GM12878 (cell line): ENCODE data around the gene MT1G. TPM values are rescaled to one million over a fixed set of nuclear protein-coding genes. Genes with fewer than 3 reads are reported as not detected.

ENCODE experiments used
- ATAC-seq: fragments of 200-7000 bp; cut with Tn5 transposase; 3 replicates; pipeline ENCODE4 v1.9.1; 2020; ENCODE audit warnings: mild to moderate bottlenecking, moderate library complexity
- BruUV-seq: library from RNA; stranded (reverse); fragments of 400-500 nt; replicated peaks from 2 replicates; lab custom pipeline; 2021; lab: Mats Ljungman, UMichigan
- CTCF ChIA-PET: fragments of 300-600 bp; sonication (Branson Sonifier 250); formaldehyde crosslinking; extraction: SDS; loops from one replicate; lab custom pipeline; 2021; ENCODE audit warnings: inconsistent platforms; lab: Yijun Ruan, JAX
- POLR2A ChIA-PET: fragments of 350-600 bp; formaldehyde crosslinking; extraction: SDS; loops from one replicate; lab custom pipeline; 2021; ENCODE audit warnings: inconsistent platforms; lab: Charles Lee
- RAD21 ChIA-PET: fragments of 300-600 bp; sonication (Branson Sonifier 250); formaldehyde crosslinking; loops from one replicate; lab custom pipeline; 2023; ENCODE audit warnings: antibody characterized with exemption; ENCODE audit not compliant: unreplicated experiment; lab: Charles Lee
- SMC1A ChIA-PET: fragments of 300-600 bp; sonication (Branson Sonifier 250); formaldehyde crosslinking; loops from one replicate; lab custom pipeline; 2023; ENCODE audit not compliant: unreplicated experiment, uncharacterized antibody; lab: Charles Lee
- DNase-seq: peaks from one replicate; pipeline ENCODE4 v3.0.0-alpha.2; 2011; ENCODE audit warnings: low read depth, low spot score
- FAIRE-seq: peaks from 3 replicates; lab custom pipeline; 2011; peaks lifted over from hg19 to GRCh38; lab: Jason Lieb, UNC
- H2AFZ ChIP-seq: 2 replicates; pipeline ENCODE4 v1.6.0; 2011; ENCODE audit warnings: low read depth, low read length, control low read depth; ENCODE audit not compliant: control insufficient read depth
- H3K27ac ChIP-seq: 2 replicates; pipeline ENCODE4 v1.5.1; 2011; ENCODE audit warnings: control low read depth; ENCODE audit not compliant: control insufficient read depth, insufficient read depth
- H3K27me3 ChIP-seq, 2 experiments: replicated peaks in 1 of 2; 2 replicates each; pipeline versions ENCODE4 v1.6.0 to v1.6.1; 2011; ENCODE audit warnings: low read length in 1 of 2; ENCODE audit not compliant: control insufficient read depth in 2 of 2, insufficient read depth in 2 of 2
- H3K36me3 ChIP-seq, 2 experiments: 2 replicates each; pipeline ENCODE4 v1.5.1; 2011; ENCODE audit warnings: low read length in 1 of 2; ENCODE audit not compliant: control insufficient read depth in 2 of 2, insufficient read depth in 2 of 2
- H3K4me1 ChIP-seq: 2 replicates; pipeline ENCODE4 v1.6.1; 2011; ENCODE audit warnings: mild to moderate bottlenecking, low read length, moderate library complexity, mixed read lengths; ENCODE audit not compliant: control insufficient read depth, insufficient read depth
- H3K4me2 ChIP-seq: 2 replicates; pipeline ENCODE4 v1.6.0; 2011; ENCODE audit warnings: control low read depth; ENCODE audit not compliant: control insufficient read depth, insufficient read depth
- H3K4me3 ChIP-seq: fragments of 200-600 bp; sonication (generic); 2 replicates; pipeline ENCODE4 v1.5.1; 2016
- H3K79me2 ChIP-seq: 2 replicates; pipeline ENCODE4 v1.6.0; 2011; ENCODE audit warnings: low read length; ENCODE audit not compliant: control insufficient read depth, insufficient read depth
- H3K9ac ChIP-seq: 2 replicates; pipeline ENCODE4 v1.8.0; 2011; ENCODE audit warnings: low read length, control low read depth, mixed read lengths; ENCODE audit not compliant: control insufficient read depth, insufficient read depth
- H3K9me3 ChIP-seq: replicated peaks from 3 replicates; pipeline ENCODE4 v1.5.1; 2011; ENCODE audit warnings: mild to moderate bottlenecking, low read length; ENCODE audit not compliant: control insufficient read depth, insufficient read depth
- H4K20me1 ChIP-seq: 2 replicates; pipeline ENCODE4 v1.6.0; 2011; ENCODE audit not compliant: control insufficient read depth, insufficient read depth
- CBX5 ChIP-seq: sonication (generic); IDR thresholded peaks from 2 replicates; pipeline ENCODE4 v1.6.1; 2016; ENCODE audit warnings: low read depth, moderate library complexity, mild to moderate bottlenecking, inconsistent platforms
- EED ChIP-seq: sonication (generic); IDR thresholded peaks from 2 replicates; pipeline ENCODE4 v1.6.1; 2016; ENCODE audit warnings: antibody characterized with exemption, low read depth
- FOS ChIP-seq: IDR thresholded peaks from 3 replicates; pipeline ENCODE4 v1.6.1; 2011; ENCODE audit warnings: borderline replicate concordance; ENCODE audit not compliant: insufficient read length; ENCODE audit errors: extremely low read depth
- HDAC6 ChIP-seq: fragments of 200-600 bp; sonication (generic); IDR thresholded peaks from one replicate; pipeline ENCODE4 v1.8.0; 2017; ENCODE audit warnings: antibody characterized with exemption; ENCODE audit not compliant: unreplicated experiment
- MTA2 ChIP-seq: fragments of 450-650 bp; IDR thresholded peaks from 2 replicates; pipeline ENCODE4 v1.6.1; 2016; ENCODE audit warnings: low read depth, mild to moderate bottlenecking, moderate library complexity
- NFYB ChIP-seq: IDR thresholded peaks from 2 replicates; pipeline ENCODE4 v1.6.1; 2011; ENCODE audit warnings: low read depth, mild to moderate bottlenecking, low read length, improper control_type of control experiment, moderate library complexity; ENCODE audit not compliant: insufficient read depth
- POU2F2 ChIP-seq: IDR thresholded peaks from 3 replicates; pipeline ENCODE4 v1.6.1; 2011; ENCODE audit warnings: low read depth, mild to moderate bottlenecking, low read length, borderline replicate concordance
- RUNX3 ChIP-seq: IDR thresholded peaks from 2 replicates; pipeline ENCODE4 v1.6.1; 2012; ENCODE audit warnings: low read length, inconsistent platforms
- SMARCA5 ChIP-seq: fragments of 450-650 bp; IDR thresholded peaks from 2 replicates; pipeline ENCODE4 v1.6.1; 2017; ENCODE audit warnings: mild to moderate bottlenecking
- STAT3 ChIP-seq: IDR thresholded peaks from 2 replicates; pipeline ENCODE4 v1.6.1; 2011; ENCODE audit warnings: low read depth, low read length, improper control_type of control experiment
- SUZ12 ChIP-seq: fragments of 200-600 bp; sonication (generic); IDR thresholded peaks from one replicate; pipeline ENCODE4 v1.6.1; 2018; ENCODE audit warnings: antibody characterized with exemption, mild to moderate bottlenecking; ENCODE audit not compliant: unreplicated experiment
- TAF1 ChIP-seq: IDR thresholded peaks from 2 replicates; pipeline ENCODE4 v1.6.1; 2011; ENCODE audit warnings: mild to moderate bottlenecking, low read depth, low read length, borderline replicate concordance
- TBL1XR1 ChIP-seq: IDR thresholded peaks from 2 replicates; pipeline ENCODE4 v1.6.1; 2012; ENCODE audit warnings: low read depth, low read length, improper control_type of control experiment
- TCF7 ChIP-seq: IDR thresholded peaks from 2 replicates; pipeline ENCODE4 v1.6.1; 2014; ENCODE audit warnings: antibody characterized with exemption, borderline replicate concordance
- WGBS: methylation state at CpG from one replicate; pipeline ENCODE4 v1.1.6; 2016; ENCODE audit warnings: low lambda C conversion rate; ENCODE audit not compliant: insufficient replicate concordance, insufficient coverage; ENCODE audit errors: missing lambda C conversion rate; 5-methylcytosine and 5-hydroxymethylcytosine counted together
- in situ Hi-C: fragments of 300-500 bp; cut with MboI; formaldehyde crosslinking; loops from 9 replicates; pipeline ENCODE4 v1.14.3; 2018; ENCODE audit warnings: mixed read lengths
- intact Hi-C: fragments of 100-400 bp; cut with micrococcal nuclease; formaldehyde crosslinking; loops from one replicate; pipeline ENCODE4 v1.14.2; 2022; ENCODE audit not compliant: unreplicated experiment
- polyA plus RNA-seq, 11 experiments: library from polyadenylated mRNA; depleted of rRNA in 4 of 11; unstranded in 6 of 11; stranded (reverse) in 5 of 11; fragments of >200 nt; fragmentation: Nextera tagmentation in 4 of 11; fragmentation: Illumina TruSeq in 1 of 11; extraction: Ambion mirVana in 4 of 11; extraction: Trizol in 1 of 11; gene quantifications; 1 replicate in 1 of 11; 2 replicates in 10 of 11; pipeline versions ENCODE4 v1.2.1 to v1.2.3, GENCODE V29; 2011 to 2016; ENCODE audit warnings: inconsistent platforms in 2 of 11, missing spikeins in 2 of 11, low read depth in 1 of 11
- total RNA-seq, 4 experiments: library from RNA; depleted of rRNA in 3 of 4; stranded (reverse); fragments of >200 nt in 3 of 4; fragmentation: Illumina TruSeq in 1 of 4; extraction: Trizol in 1 of 4; gene quantifications; 2 replicates each; pipeline versions ENCODE4 v1.2.1 to v1.2.3, GENCODE V29; 2013 to 2021
- TF ChIP-seq, protein P1 (sequence below): IDR thresholded peaks from 2 replicates; pipeline ENCODE4 v1.6.1; 2012; ENCODE audit warnings: low read depth, low read length, improper control_type of control experiment
- TF ChIP-seq, protein P2 (sequence below): fragments of 450-650 bp; conservative IDR thresholded peaks from 2 replicates; pipeline ENCODE4 v1.6.1; 2017; ENCODE audit warnings: mild to moderate bottlenecking, moderate library complexity
- TF ChIP-seq, protein P3 (sequence below): fragments of 450-650 bp; IDR thresholded peaks from 2 replicates; pipeline ENCODE4 v1.6.1; 2017; ENCODE audit warnings: mild to moderate bottlenecking, moderate library complexity

The MT1G gene
- total and polyA plus RNA-seq, 10 of the 15 experiments (the other 5 are each of a cell fraction or from before 2014, with no cell fraction given) = 1.2 to 9.1 (median 4.6) TPM

DNA sequence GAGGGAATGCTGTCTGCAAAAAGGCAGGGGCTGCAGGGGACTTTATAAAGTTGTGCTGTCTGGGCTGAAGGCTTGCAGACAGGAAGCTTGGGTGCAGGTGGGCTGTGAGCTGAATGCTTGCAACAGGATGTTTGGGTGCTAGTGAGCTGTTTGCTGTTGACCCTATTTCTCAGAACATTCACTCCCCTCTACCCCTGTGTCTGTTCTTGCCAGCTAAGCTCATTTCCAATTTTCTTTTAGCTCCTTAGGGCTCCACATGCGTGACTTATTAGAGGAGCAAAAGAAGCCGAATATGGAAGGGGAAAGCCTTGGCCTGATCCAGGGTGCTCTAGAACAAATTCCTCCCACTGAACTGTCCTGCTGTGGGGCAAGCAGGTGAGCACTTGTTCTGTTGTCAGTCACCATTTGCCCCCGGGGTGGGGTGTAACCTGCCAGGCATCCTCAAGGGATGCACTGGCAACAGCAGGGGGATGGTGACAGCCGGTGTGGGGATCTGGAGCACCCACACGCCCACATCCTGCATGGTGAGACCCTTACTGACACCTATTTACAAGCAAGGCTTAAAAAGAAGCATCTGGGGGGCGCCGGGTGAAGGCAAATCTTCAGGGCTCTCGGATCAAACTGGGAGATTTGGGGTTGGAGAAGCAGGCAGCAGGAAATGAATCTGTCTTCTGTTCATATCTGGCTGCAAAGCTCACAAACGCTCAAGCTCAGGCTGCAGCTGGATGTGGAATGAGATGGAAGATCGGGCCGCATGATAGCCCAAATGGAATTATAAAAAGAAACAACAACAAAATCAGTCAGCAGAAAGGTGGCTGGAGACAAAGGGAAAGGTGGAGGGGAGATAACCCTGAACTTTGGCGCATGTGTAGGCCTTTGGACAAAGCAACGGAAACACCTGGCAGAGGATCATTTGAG, 40.9 kb upstream of the MT1G start:
- ATAC-seq = peak; percentile 35; the same call in 1 of the 3 replicates
- Histone ChIP-seq H3K9me3 (no peaks in the 10 kb centered on the region; the same call in 2 of the 3 replicates), H3K36me3 (no peaks in the 10 kb centered on the region), H3K4me2 (no peak overlapping the region), H3K79me2 (no peaks in the 10 kb centered on the region), H3K27ac (no peak overlapping the region), H3K27me3 (no peaks in the 10 kb centered on the region), H3K4me1 (no peaks in the 10 kb centered on the region), H2AFZ (no peak overlapping the region), H3K9ac (no peak overlapping the region), H4K20me1 (no peaks in the 10 kb centered on the region), H3K4me3 (no peak overlapping the region)
- FAIRE-seq = no peak
- no peak for DNase-seq
- intact Hi-C loops (loop anchor here (10.0 kb wide), 1 partner anchor 394 kb away; no protein-coding TSS in a partner anchor), in situ Hi-C loops (loop anchor here (5.0 kb wide), 1 partner anchor 131 kb away; no protein-coding TSS in a partner anchor)
- ChIA-PET CTCF (interaction anchor here (0.8 to 1.6 kb wide), 3 partner anchors 18 to 159 kb away, joined by 3 to 4 read pairs (median 3); no protein-coding TSS in a partner anchor), SMC1A (interaction anchor here (0.7 to 1.8 kb wide), 3 partner anchors 65 to 132 kb away, joined by 3 to 12 read pairs (median 5); no protein-coding TSS in a partner anchor), RAD21 (interaction anchor here (0.7 kb wide), 1 partner anchor 117 kb away, joined by 3 read pairs; no protein-coding TSS in a partner anchor), POLR2A (no interaction called here)
- WGBS = 54% methylated on average over 13 of the region's 13 CpGs
- no TSS peak for BruUV-seq
- TF ChIP-seq, protein P1, sequence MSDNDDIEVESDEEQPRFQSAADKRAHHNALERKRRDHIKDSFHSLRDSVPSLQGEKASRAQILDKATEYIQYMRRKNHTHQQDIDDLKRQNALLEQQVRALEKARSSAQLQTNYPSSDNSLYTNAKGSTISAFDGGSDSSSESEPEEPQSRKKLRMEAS = no peak
- TF ChIP-seq, protein P2, sequence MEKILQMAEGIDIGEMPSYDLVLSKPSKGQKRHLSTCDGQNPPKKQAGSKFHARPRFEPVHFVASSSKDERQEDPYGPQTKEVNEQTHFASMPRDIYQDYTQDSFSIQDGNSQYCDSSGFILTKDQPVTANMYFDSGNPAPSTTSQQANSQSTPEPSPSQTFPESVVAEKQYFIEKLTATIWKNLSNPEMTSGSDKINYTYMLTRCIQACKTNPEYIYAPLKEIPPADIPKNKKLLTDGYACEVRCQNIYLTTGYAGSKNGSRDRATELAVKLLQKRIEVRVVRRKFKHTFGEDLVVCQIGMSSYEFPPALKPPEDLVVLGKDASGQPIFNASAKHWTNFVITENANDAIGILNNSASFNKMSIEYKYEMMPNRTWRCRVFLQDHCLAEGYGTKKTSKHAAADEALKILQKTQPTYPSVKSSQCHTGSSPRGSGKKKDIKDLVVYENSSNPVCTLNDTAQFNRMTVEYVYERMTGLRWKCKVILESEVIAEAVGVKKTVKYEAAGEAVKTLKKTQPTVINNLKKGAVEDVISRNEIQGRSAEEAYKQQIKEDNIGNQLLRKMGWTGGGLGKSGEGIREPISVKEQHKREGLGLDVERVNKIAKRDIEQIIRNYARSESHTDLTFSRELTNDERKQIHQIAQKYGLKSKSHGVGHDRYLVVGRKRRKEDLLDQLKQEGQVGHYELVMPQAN = no peak
- TF ChIP-seq EED (no peak), RUNX3 (no peak), FOS (no peak), NFYB (no peak), HDAC6 (no peak), CBX5 (no peak), TCF7 (no peak), SUZ12 (no peak), POU2F2 (no peak), MTA2 (no peak), TBL1XR1 (no peak), SMARCA5 (no peak), TAF1 (no peak), STAT3 (no peak)
- TF ChIP-seq, protein P3, sequence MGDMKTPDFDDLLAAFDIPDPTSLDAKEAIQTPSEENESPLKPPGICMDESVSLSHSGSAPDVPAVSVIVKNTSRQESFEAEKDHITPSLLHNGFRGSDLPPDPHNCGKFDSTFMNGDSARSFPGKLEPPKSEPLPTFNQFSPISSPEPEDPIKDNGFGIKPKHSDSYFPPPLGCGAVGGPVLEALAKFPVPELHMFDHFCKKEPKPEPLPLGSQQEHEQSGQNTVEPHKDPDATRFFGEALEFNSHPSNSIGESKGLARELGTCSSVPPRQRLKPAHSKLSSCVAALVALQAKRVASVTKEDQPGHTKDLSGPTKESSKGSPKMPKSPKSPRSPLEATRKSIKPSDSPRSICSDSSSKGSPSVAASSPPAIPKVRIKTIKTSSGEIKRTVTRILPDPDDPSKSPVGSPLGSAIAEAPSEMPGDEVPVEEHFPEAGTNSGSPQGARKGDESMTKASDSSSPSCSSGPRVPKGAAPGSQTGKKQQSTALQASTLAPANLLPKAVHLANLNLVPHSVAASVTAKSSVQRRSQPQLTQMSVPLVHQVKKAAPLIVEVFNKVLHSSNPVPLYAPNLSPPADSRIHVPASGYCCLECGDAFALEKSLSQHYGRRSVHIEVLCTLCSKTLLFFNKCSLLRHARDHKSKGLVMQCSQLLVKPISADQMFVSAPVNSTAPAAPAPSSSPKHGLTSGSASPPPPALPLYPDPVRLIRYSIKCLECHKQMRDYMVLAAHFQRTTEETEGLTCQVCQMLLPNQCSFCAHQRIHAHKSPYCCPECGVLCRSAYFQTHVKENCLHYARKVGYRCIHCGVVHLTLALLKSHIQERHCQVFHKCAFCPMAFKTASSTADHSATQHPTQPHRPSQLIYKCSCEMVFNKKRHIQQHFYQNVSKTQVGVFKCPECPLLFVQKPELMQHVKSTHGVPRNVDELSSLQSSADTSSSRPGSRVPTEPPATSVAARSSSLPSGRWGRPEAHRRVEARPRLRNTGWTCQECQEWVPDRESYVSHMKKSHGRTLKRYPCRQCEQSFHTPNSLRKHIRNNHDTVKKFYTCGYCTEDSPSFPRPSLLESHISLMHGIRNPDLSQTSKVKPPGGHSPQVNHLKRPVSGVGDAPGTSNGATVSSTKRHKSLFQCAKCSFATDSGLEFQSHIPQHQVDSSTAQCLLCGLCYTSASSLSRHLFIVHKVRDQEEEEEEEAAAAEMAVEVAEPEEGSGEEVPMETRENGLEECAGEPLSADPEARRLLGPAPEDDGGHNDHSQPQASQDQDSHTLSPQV = no peak
